ENCODE results near the gene CLC.
A peak's percentile ranks its signal among the peaks of the same experiment; 100 is the strongest.
"Not testable (repeated sequence)": the region's sequence is repeated elsewhere in the genome, so short reads cannot be mapped to it uniquely, and the experiment has no call there.

The CLC gene

GRCh38 chr19:39737891-39738290 lies at the start of gene CLC:
Gene CLC, minus strand, starts transcription at chr19:39738029. Its CDS starts 77 bp downstream, at chr19:39737952.
- DNase-seq: no peak

DNA sequence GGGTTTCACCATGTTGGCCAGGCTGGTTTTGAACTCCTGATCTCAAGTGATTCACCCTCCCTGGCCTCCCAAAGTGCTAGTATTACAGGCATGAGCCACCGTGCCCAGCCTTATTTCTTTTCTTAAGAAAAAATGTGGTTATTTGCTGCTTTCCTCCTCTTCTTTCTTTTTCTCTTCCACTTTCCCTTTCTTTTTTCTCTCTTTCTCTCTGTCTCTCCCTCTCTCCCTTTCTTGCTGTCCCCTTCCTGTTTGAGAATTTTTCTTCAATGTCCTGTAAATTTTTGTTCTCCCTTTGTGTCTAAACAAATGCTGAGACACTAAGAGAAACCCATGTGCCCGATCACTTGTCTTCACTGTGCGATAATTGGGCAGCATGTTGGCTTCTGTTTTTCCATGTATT lies 43.1 kb upstream of the CLC start:
- DNase-seq: no peak

- no peak for DNase-seq
Observed at GRCh38 chr19:39778763-39779162, 40.9 kb upstream of the CLC start, which contains the start of gene LEUTX. Gene LEUTX, plus strand, starts transcription at chr19:39778854. Its CDS starts 67 bp downstream, at chr19:39778921.

- no peak for DNase-seq
Observed at GRCh38 chr19:39768786-39769185, 31.0 kb upstream of the CLC start.

- no peak for DNase-seq
Observed at GRCh38 chr19:39768334-39768733, 30.5 kb upstream of the CLC start.

GRCh38 chr19:39765091-39766076 lies 27.6 kb upstream of the CLC start:
- DNase-seq: peak; percentile 30

DNA sequence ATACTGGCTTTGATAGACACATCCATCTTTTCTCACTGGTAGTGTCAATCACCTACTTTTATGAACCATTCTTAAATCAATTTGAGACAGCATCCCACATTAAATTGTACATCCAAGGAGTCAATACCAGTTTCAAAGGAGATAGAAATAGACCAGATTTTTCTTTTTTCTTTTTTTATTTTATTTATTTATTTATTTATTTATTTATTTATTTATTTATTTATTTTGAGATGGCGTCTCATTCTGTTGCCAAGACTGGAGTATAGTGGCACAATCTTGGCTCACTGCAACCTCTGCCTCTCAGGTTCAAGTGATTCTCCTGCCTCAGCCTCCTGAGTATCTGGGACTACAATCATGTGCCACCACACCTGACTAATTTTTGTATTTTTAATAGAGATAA lies 24.0 kb upstream of the CLC start:
- DNase-seq: not testable (repeated sequence)

DNA sequence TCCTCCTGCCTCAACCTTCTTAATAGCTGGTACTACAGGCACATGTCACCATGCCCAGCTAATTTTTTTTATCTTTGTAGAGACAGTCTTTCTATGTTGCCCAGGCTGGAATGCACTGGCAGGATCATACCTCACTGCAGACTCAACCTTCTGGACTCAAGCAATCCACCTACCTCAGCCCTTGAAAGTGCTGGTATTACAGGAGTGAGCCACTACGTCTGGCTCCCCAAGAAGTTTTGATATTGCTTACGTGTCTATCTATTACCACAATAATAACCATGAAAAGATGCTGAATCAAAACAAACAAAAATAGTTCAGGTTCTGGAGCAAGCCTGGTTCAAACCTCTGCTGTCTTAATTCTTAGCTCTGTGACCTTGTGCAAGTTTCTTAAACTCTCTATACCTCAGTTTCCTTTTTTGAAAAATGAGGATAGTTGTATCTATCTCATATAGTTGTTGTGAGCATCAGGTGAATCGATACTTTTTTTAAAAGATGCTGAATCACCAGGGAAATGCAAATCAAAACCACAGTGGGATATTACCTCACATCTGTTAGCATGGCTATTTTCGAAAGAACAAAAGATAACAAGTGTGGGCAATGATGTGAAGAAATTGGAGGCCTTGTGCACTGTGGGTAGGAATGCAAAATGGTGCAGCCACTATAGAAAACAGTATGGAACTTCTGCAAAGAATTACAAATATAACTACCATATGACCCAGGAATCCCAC lies 21.8 kb upstream of the CLC start:
- DNase-seq: no peak

DNA sequence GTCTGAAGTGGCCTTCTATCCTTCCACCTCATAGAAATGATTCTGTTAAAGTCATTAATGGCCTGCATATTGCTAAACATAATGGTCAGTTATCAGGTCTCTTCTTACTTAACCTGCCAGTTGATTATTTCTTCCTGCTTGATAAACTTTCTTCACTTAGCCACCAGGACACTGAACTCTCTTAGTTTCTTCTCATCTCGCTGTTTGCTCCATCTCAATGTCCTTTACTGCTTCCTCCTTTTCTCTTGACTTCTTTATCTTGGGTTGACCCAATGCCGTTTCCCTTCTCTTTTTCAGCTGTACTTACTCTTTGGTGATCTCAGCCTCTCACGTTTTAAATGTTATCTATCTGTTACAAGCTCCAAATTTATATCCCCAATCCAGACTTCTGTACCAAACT lies 17.1 kb upstream of the CLC start:
- no peak for DNase-seq

DNA sequence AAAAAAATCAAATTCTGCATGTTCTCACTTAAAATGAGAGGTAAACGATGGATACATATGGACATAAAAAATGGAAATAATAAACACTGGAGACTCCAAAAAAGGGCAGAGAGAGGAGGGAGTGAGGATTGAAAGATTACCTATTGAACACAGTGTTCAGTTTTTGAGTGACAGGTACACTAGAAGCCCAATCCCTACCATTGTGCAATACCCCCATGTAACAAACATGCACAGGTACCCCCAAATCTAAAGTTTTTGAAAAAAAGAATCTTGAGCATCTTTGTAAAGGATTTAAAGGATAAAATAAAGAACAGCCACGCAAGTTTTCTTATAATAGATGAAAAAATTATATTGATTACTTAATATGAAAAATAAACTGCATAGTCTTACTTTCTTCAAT lies 16.7 kb upstream of the CLC start:
- no peak for DNase-seq

DNA sequence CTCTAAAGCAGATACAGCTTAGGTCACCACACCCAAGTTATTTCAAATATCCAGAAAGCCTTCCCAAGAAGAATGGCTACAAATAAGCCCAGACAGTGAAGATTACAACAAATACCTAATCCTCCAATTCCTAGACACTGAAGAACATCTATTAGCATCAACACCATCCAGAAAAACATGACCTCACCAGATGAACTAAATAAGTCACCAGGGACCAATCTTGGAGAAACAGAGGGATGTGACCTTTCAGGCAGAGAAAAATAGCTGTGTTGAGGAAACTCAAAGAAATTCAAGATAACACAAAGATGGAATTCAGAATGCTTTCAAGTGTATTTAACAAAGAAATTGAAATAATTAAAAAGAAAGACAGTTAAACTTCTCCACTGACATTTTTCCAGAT lies 15.0 kb upstream of the CLC start:
- no peak for DNase-seq

GRCh38 chr19:39752390-39752789 lies 14.6 kb upstream of the CLC start:
- no peak for DNase-seq

DNA sequence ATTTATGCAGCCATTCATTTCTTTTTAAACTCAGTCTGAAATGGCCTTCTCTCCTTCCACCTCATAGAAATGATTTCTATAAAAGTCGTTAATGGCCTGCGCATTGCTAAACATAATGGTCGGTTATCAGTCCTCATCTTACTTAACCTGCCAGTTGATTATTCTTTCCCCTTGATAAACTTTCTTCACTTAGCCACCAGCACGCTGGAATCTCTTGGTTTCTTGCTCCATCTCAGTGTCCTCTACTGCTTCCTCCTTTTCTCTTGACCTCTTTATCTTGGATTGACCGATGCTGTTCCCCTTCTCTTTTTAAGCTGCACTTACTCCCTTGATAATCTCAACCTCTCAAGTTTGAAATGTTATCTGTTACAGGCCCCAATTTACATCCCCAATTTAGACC lies 12.2 kb upstream of the CLC start:
- DNase-seq: no peak

DNA sequence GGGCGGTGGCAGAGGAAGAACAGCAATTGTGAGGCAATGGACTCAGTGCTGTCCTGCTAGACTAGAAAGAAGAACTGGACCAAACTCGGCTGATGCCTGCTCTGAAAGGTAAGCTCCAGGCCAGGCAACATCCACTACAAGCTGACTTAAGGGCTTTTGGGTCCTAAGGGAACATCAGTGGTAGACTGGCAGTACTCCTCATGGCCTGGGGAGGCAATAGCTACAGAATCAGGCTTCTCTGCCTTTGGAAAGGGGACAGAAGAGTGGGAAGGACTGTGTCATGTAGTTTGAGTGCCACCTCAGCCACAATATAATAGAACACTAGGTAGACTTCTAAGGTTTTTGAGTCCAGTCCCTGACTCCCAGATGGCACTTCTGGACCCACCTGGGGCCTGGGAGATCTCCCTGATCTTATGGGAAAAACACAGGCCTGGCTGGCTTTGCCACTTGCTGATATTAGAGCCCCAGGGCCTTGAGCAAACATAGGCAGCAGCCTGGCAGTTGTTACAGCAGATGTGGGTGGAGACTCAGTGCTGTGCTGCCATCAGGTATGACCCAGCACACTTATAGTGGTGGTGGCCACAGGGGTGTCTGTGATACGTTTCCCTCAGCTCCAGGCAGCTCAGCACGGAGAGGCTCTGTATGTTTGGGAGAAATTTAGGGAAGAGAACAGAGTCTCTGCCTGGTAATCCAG lies 9.2 kb upstream of the CLC start:
- no peak for DNase-seq

DNA sequence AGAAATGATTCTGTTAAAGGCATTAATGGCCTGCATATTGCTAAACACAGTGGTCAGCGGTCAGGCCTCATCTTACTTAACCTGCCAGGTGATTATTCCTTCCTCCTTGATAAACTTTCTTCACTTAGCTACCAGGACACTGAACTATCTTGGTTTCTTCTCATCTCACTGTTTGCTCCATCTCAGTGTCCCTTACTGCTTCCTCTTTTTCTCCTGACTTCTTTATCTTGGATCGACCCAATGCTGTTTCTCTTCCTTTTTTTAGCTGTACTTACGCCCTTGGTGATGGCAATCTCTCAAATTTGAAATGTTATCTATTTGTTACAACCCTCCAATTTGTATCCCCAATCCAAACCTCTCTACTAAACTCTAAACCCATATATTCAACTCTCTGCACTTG lies 7.8 kb upstream of the CLC start:
- DNase-seq: no peak

GRCh38 chr19:39740395-39740794 lies 2.6 kb upstream of the CLC start:
- no peak for DNase-seq

- DNase-seq: no peak
Observed at GRCh38 chr19:39738814-39739213, 985 bp upstream of the CLC start.

DNA sequence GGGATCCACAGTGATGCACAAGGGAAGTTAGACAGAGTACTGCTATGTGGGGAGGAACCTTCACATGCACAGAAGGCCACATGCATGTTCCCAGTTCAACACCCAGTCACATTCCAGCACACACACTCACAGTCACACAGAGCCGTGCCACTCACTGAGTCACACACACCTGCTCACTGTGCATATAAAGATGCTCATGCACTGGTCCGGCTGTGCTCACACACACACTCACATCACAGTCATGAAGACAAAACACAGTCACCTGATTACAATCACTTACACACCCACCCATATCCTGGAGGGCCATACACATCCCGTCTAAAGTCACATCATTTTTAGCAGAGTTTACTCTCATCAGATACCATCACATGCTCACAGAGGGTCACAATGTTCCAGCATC lies 478 bp downstream of the CLC start:
- no peak for DNase-seq

DNA sequence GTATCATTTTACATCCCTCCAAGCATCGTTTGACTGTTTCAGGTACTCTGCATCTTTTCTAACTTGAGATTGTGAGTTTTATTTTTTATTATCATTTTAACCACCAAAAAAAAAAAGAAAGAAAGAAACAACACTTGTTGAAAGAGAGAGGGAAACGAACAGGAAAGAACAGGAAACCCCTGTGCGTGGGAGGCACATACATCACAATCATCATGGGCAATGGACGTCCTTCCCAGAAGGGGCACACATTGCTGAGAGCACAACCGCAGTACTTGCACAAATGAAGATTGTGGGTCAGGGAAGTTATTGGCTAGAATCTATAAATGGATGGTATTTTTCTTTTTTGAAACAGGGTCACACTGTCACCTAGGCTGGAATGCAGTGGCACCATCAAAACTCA lies 1.7 kb downstream of the CLC start:
- no peak for DNase-seq

GRCh38 chr19:39735688-39736087 lies 2.1 kb downstream of the CLC start:
- DNase-seq: no peak

- DNase-seq: no peak
Observed at GRCh38 chr19:39733841-39734240, 4.0 kb downstream of the CLC start.

- DNase-seq: no peak
Observed at GRCh38 chr19:39731685-39732084, 6.1 kb downstream of the CLC start.

DNA sequence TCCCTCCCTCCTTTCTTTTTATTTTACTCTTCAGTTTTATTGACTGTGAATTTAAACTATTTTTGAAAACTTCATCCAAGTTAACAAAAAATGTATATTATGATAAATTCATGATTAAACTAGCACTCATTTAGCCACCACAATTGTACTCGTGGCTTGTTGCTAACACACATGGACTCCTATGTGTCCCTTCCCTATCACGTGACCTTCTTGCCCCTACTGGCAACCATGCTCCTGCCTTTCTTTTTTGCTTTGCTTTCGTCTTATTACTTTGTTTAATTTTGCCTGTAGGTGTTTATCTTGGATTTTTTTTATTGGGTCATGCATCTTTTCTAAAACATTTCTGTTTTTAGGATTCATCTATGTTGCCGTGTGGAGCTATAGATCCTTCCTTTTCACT lies 8.2 kb downstream of the CLC start:
- DNase-seq: no peak
